Hypothalamus (tissue), 51 donors: ENCODE data around the gene PIK3R6.

Experiments
- DNase-seq, 51 donors: peaks; one replicate each; lab custom pipeline; 2025; lab: John Stamatoyannopoulos, UW

The PIK3R6 gene, protein sequence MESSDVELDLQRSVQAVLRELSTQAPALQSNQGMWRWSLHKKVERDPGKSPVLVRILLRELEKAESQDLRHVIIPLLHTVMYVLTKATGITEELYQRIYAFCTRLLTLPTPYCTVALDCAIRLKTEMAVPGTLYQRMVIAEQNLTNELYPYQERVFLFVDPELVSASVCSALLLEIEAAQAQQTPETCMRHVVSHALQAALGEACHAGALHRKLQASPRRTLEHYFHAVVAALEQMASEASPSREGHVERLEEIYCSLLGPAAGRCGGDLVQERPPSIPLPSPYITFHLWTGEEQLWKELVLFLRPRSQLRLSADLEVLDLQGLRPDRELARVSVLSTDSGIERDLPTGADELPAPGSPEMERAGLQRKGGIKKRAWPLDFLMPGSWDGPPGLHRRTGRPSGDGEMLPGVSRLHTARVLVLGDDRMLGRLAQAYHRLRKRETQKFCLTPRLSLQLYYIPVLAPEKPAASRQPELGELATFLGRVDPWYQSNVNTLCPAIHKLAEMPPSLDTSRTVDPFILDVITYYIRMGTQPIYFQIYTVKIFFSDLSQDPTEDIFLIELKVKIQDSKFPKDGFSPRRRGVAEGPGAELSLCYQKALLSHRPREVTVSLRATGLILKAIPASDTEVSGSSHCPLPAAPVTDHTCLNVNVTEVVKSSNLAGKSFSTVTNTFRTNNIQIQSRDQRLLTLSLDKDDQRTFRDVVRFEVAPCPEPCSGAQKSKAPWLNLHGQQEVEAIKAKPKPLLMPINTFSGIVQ

DNA sequence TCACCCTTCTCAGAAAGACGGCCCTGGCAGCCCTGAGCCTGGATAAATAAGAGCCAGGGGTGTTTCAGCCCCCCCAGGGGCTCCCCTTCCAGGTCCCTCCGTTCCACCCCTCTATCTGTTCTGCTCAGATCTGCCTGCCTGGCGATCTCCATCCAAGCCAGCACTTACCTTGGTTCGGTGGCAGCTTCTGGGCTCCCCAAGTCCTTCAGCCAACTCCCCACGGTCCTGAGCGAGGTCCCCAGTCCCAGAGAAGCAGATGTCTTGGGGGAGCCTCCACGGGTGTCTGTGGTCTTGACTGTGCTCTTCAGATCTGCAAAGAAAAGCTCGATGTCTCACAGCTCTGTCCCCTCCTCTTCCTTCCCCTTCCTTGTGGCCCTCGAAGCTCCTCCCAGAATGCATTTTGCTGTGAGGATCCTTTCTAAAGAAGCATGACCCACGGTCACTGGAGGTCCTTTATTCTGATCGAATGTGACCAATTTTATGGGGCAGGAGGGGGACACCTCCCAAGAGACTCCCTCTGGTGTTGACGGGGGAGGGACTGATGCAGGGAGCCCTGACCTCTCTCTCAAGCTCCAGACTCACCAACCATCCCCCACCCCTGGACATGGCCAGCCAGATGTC lies at the start of gene PIK3R6:
PIK3R6 (minus strand) TSS at position 314 of the 621 bp plus-strand sequence. CDS start 17,880 bp downstream, outside the sequence.
- no peak for DNase-seq

DNA sequence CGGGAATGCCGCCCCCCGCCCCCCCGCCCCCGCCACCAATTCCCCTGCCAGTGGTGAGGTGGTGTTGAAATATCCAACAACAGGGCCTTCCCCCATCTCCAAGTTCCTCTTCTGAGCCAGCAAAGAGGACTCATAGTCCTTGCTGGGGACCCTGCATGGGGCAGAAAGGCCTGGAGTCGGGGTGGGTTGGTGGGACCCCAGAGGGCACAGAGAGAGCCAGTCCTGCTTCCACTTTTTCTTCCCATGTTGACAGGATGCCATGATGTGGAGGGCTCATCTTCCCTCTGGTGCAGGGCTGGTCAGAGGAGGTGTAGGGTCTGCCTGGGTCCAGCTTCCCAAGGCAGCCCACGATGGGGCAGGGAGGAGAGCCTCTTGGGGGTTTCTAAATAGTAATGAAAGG lies 49.0 kb upstream of the PIK3R6 start:
- peak in 1 of 51 donors; percentile 20 for DNase-seq

DNA sequence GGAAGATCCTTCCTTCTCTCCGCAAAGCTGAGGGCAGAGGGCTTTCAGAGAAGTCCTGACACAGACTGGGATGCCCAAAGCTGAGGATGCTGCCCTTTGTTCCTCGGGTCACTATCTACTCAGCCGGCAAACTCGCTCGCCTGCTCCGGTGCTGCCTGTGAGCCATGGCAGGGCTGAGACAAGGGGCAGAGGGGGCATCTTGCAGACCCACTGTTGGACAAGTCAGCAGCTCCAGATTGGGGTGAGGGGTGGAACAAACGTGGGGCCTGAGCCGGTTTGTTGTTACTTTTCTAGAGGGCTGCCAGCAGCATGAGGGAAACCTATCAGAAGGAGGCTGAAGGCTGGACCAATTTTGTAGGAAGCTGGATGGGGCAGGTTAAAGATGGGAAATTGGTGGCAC lies 47.1 kb upstream of the PIK3R6 start:
- DNase-seq, result no peak

DNA sequence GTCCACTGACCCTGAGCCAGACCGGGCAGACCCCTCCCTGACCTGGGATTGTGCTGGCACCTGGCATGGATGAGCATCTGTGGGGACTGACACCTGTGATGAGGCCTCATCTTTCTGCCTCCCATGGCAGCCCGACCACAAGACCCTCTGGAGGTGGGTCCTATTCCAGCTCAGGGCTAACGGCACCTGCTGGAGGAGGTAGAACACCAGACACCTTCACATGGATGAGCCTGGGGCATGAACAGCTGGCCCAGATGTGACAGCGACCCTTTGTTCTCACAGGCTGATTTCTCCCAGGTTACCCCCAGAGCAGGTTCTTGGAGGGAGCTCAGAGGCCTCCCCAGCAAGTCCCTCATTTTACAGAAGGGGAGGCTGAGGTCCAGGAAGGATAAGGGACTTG lies 46.4 kb upstream of the PIK3R6 start:
- no peak for DNase-seq

DNA sequence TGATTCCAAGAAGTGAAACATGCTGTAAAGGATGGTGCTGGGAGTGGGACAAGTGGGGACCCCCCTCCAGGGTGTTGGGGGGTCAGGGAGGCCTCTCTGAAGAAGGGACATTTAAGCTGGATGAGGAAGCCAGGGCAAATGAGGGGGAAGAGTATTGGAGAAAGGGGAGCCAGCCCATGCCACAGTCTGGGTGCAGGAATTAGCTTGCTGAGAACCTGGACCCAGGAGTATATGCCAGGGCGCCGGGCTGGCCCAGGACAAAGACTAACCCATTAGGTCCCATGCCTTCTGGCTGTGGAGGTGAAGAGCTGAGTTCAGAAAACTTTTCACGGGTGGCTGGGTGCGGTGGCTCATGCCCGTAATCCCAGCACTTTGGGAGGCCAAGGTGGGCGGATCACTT lies 45.6 kb upstream of the PIK3R6 start:
- no peak for DNase-seq

DNA sequence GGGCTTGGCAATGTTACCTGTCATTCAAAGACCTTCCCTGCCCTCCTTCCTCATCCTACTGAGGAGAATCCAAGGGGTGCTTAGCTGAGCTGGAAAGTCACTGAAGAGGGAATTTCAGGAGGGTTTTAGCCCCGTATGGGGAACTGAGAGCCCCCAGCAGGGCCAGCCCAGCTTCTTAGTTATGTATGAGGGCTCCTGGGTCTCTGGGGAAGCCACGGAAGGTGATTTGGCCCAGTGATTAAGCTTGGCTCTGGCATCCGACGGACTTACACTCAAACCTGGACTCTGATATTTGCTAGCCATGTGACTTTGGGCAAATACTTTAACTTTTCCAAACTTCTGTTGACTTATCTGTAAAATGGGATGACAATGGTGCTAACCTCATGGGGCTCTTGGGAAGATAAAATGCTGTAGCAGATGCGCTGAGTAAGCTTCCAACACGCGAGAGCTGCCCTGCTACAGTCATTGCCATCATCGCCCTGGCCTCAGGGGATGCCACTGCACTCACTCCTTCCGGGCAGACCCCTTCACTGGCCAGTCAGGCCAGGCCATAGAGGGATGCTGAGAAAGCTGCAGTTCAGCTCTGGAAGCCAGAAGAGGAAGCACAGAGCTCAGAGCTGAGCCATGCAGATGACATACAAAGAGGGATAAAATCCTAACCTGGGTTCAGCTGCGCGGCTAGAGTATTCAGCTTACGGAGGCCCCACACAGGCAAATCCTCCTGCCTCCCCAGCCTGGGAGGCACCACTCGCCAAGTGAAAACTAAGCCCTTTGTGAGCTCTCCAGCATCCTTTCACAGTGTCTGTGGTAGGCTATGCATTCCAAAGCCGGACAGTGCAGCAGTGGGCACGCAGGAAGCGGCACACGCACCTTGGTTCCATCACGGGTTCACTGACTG lies 44.9 kb upstream of the PIK3R6 start:
- DNase-seq, result no peak

DNA sequence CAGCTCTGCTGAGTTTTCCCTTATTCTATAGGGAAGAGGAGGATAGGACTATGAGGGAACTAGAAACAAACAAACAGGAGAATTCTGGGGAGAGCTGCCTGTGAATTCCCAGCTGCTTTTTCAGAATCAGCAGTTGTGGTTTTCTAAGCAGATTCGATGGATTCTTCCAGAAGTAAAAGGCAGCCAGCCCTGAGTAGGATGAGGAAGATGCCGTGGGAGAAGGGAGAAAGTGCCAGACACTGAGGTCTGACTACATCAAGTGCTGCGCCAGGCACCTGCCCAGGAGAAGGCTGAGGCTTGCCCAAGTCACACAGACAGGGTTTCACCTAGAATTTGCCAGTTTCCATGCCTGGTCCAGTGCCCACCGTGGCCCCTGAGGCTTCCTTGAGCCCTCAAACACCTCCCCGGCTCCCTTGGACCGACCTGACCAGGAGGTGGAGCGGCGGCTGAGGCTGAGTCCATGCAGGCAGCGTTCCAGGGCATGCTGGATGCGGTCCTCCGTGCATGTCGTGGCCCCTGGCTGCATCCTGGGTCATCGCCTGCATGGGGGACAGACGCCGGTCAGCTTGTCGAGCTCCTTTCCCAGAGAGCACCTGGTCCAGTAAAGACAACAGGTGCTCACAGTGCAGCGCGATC lies 43.6 kb upstream of the PIK3R6 start:
- no peak for DNase-seq

DNA sequence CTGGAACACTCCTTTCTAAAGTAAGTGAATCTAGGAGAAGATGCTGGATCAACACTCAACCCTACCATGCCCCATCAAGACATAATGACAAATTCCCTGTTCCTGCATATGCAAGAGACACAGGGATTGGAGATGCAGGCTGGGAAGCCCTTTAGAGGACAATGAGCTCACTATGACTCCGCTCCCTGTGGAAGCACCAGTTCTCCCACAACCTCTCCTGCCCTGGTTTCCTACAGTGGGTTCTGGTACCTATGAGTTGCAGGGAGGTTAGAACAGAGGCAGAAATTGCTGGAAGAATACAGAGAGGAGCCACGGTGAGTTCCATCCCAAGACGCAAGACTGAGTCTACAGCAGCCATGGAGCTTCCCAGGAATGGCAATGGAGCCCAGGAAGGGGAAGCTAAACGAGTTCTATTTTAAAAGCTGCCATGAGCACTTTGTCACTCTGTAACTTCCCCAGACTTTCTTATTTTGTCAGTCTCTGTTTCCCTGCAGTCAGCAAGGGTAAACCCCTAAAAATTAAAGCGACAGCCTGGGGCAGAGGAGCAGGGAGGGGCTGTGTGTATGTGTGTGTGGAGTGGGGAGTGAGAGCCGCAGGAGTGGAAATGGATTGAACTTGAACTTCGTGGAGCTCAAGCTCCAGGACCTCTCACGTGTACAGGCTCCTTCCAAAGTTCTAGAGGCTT lies 42.3 kb upstream of the PIK3R6 start:
- DNase-seq, result no peak

DNA sequence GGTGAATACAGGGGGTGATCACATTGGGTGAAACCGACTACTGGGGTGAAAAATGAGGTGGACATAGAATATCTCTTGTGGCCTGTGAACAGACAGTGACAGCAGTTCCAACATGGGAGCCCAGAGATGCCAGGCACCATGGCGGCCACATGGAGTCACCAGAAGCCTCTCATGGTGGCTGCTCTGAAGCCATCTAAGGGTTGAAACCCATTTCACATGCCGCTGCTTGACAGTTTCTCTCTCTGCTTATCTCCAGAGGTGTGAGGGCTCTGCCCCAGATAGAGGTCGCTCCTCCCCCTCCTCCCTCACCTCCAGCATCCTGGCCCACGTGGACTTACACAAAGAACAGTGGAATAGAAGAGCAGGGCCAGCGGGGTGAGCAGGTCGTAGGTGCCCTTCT lies 37.9 kb upstream of the PIK3R6 start:
- no peak for DNase-seq

DNA sequence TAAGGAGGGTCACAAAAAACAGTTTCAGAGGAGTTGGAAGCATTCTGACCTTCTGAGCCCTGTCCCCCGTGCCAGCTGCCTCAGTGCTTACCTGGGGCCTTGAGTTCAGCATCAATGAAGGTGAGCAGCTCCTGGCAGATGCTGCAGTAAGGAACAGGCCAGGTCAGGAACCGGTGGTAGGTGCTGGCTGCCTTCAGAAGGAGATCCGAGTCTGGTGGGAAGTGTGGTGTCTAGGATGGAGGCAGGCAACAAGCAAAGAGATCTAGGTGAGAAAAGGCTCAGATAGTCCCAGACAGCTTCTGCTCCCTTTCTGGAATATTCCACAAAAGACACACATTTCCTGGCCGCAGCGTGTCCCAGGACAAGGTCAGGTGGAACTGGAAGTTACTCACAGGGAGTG lies 37.2 kb upstream of the PIK3R6 start:
- no peak for DNase-seq

DNA sequence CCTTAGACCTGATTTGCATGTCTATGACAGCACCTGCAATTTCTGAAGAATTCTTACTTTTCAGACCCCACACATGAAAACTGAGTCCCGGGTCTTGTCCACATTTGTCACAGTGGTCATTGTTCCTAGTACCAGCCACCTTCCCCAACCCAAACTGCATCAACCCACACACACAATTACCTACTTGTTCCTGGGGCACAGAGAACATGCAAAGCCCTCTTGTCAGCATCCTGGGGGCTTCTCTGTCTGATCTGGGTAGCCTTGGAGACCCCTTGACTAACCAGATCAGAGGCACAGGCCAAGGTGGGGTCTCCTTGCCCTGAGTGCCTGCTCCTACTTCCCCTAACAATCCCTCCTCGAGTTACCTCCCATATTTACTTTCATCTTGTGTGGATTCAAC lies 36.7 kb upstream of the PIK3R6 start:
- DNase-seq, result no peak

DNA sequence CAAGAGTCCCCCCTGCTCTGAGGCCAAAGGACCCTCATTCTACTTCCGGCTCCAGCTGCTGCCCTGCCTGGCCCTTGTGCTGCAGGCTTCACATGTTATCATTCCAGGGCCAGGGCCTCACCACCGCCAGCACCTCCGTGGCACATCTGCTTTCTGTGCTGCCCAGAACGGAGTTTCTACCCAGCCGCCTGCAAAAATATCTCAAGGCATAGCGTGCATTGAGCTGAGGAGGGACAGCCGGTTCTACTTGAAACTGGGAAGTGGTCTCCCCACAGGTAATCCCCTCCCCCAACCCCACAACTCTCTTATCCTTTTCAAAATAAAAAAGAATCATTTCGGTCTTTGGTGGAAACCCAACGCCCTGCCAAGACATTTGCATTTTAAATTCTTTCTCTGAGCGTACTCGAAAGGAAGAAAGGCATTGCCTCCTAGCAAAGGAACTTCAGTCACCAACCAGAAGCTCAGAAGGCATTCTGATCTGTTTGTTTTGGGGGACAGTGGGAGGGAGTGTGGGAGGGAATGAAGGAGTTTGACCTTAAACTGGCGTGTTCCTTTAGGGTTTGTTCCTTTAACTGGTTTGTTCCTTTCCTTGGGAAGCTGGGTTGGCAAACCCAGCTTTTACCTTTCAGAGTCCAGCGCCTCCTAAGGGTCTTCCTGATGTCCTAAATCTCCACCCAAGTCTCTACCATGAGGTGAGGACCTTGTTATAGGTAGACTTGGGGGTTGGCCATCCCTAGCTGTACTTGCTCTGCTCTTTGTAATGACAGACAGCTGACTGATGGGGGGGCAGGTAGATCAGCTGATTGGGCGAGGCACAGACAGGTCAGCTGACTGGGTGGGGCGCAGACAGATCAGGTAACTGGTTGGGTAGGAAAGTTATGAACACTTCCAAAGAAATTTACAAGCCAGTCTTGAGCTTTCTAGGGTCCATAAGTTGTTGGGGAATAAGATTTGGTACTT lies 33.4 kb upstream of the PIK3R6 start:
- DNase-seq, result no peak

DNA sequence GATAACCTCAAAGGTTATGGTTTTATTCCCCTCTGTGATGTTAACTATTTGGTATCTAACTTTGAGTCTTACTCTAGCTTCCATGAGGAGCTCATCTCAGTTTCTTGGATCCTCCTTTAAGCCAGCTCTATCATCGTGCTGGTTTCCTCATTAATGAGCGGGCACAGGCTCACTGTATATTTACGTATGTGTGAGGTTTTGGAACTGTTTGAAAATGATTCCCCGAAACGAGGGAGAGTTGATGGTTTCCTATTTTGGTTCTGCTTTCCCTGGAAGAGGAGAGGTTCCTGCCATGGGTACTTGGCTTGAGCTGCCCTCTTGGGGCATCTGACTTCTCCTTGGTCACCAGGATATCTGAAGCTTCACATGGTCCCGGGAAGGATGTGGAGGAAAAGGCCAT lies 32.7 kb upstream of the PIK3R6 start:
- no peak for DNase-seq

DNA sequence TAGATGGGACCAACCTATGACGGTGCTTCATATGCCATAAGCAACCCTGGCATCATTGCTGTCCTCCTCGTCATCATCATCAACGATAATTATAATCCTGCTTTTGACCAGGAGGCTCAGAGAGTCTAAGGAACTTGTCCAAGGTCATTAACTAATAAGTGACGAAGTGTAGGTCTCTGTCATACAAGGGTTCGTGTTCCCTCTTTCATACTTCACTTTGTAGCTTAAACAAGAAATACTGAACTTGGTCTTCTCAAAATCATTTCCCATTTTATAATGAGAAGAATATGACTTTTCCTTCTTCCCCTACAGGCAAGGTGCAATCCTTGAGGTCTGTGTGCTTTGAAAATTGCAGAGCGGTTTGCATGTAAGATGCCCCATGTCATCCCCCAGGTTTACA lies 31.2 kb upstream of the PIK3R6 start:
- DNase-seq, result no peak

DNA sequence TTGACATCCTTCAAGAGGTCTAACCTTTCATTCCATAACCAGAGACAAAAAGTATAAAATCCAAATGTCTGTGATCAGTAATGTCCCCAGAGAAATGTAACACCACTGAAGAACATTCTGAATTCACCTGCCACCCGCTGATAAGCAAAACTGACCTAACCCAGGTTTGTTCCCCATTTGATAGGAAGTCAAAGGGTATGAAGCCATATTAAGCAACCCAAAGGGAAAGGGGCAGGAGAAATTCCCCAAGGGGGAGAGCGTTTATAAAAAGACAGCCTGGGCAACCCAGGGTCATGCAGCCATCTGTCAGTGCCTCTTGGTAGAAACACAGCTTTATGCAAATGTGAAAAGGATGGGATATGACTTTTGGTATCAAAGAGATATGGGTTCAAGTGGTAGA lies 30.7 kb upstream of the PIK3R6 start:
- DNase-seq, result no peak

DNA sequence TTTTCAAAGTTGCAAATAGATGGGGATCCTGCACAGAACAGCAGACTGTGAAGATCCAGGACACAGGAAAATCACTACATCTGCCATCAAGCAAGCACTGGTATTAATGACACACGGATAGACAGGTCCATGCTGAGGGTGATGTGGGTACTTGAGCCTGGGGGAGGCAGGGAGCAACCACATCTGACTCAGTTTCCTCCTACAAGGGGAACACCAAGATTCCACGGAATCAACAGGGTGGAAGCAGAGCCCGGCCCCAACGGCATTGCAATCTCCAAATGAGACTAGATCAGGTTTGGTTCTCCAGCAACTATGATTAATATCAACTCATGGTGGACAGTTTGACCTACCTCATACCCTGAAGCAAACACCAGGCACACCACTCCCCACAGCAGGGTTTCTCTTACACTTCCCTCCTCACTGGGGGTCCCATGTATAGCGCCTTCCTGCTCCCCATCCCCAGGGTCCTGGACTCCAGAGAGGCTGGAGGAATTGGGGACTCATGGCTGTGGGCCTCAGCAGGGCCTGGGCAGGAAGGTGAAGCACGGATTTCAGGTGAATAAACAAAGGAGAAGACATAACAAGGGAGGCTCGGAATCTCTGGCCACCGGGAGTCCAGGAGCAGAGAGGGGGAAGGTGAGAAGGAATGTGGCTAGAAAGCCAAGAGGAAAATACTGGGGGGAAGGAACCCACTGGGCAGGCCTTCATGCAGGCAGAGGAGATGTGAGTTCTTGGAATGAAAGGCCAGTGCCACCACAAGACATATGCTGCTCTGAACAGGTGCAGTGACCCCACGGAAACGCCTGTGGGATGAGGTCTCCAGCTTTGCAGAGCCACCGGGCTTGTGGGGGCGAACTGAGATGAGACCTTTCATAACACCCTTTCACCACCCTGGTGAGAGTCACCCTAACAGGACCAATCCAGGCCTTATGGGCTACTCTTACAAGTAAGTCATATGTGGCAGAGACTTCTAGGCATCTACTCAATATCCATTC lies 29.5 kb upstream of the PIK3R6 start:
- DNase-seq, result no peak

DNA sequence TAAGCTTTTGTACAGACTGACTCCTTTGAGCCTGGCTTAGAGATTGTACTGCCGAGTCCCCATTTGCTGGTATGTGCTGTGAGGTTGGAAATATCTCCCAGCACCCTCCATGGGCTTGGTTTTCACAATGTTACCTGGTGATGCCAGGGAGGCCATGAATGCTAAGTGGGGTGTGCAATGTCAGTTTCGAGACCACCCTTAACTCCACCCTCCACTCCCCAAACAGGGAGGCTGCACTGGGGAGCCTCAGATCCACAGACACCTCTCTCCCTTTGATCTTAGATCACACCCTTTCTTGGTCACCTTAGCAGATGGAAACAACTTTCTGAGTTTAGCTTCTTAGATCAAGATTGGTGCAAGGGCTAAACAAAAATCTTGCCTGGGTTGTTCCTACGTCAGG lies 28.6 kb upstream of the PIK3R6 start:
- no peak for DNase-seq
